HepG2 (cell line): ENCODE results near the gene ISOC2. TPM values are rescaled to one million over a fixed set of nuclear protein-coding genes. Genes with fewer than 3 reads are reported as not detected.

ENCODE experiments used
- FOXK1 ChIP-seq: sonication (generic); formaldehyde crosslinking; IDR thresholded peaks from 2 replicates; pipeline ENCODE4 v1.4.0; 2020; ENCODE audit warnings: low read depth, missing genetic modification reagents, borderline replicate concordance
- GATAD1 ChIP-seq: IDR thresholded peaks from 2 replicates; pipeline ENCODE4 v1.6.1; 2016; ENCODE audit warnings: missing genetic modification reagents, missing compliant biosample characterization
- LCORL ChIP-seq, 2 experiments: fragments of 450-650 bp in 1 of 2; sonication (generic) in 1 of 2; formaldehyde crosslinking in 1 of 2; IDR thresholded peaks; 2 replicates each; pipeline versions ENCODE4 v1.5.0 to v1.6.1; 2017 to 2020; ENCODE audit warnings: antibody characterized with exemption in 1 of 2, missing genetic modification reagents in 1 of 2
- RBM39 ChIP-seq: fragments of 200-400 bp; formaldehyde crosslinking; IDR thresholded peaks from one replicate; pipeline ENCODE4 v1.6.1; 2018; ENCODE audit warnings: antibody characterized with exemption, mild to moderate bottlenecking, low read depth, low read length; ENCODE audit not compliant: poor library complexity, severe bottlenecking
- ZNF513 ChIP-seq: sonication (generic); formaldehyde crosslinking; conservative IDR thresholded peaks from 2 replicates; pipeline ENCODE4 v1.5.0; 2020; ENCODE audit warnings: missing genetic modification reagents
- polyA plus RNA-seq, 8 experiments: library from polyadenylated mRNA; depleted of rRNA in 3 of 8; stranded (reverse) in 7 of 8; unstranded in 1 of 8; fragments of >200 nt; fragmentation: Illumina TruSeq in 4 of 8; extraction: Trizol in 4 of 8; gene quantifications; 2 replicates each; pipeline versions ENCODE4 v1.2.1 to v1.2.3, GENCODE V29; 2011 to 2016; ENCODE audit warnings: low read depth in 4 of 8, missing spikeins in 1 of 8, mixed read lengths in 1 of 8; ENCODE audit not compliant: insufficient read depth in 1 of 8
- total RNA-seq, 5 experiments: library from RNA; depleted of rRNA; stranded (reverse); fragments of >200 nt; fragmentation: Illumina TruSeq; extraction: Trizol; gene quantifications; 2 replicates each; pipeline ENCODE4 v1.2.3, GENCODE V29; 2016; ENCODE audit warnings: low read depth in 1 of 5
- TF ChIP-seq, protein P1 (sequence below): IDR thresholded peaks from 2 replicates; pipeline ENCODE4 v1.4.0; 2020; ENCODE audit warnings: mild to moderate bottlenecking, missing genetic modification reagents
- TF ChIP-seq, protein P2 (sequence below): sonication (generic); formaldehyde crosslinking; IDR thresholded peaks from 2 replicates; pipeline ENCODE4 v1.4.0; 2020; ENCODE audit warnings: missing genetic modification reagents, borderline replicate concordance
- TF ChIP-seq, protein P3 (sequence below): sonication (generic); formaldehyde crosslinking; IDR thresholded peaks from 2 replicates; pipeline ENCODE4 v1.5.0; 2020; ENCODE audit warnings: mild to moderate bottlenecking, missing genetic modification reagents, borderline replicate concordance

ISOC2 gene
- total and polyA plus RNA-seq, 2 of the 13 experiments (the other 11 are each of a cell fraction or from before 2014, with no cell fraction given): 76.8 to 105 TPM

DNA sequence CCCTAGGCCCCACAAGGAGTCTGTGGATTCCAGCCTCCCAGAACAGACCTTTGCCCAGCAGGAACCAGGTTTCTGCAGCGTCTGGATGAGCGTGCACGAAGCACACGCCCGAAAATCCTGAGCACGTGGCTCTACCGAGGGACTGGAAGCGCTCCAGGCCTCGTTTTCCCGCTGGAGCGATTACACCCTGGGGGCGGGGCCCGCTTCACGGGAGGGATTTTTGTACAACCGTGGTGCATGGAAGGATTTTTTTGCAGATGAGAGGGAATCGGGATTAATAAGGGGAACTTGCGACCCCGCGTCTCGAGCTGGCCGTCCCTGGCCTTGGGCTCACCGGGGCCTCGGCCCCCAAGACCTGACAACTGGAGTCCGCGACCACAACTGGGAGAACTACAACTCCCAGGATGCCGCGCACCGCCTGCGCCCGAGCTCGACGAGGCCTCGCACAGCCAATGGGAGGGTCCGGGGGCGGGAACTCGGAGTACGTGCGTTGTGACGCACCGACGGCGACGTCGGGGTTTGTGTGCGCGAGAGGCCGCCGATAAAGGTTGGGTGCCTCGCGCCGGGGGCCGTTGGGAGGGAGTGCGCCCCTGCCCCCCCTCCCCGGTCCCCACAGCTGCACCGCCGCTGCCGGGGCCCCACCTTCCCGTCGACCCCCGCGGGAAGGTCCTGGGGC lies 14.8 kb upstream of the ISOC2 start, which contains the start of gene ZNF628 (continued):
- TF ChIP-seq, protein P1, sequence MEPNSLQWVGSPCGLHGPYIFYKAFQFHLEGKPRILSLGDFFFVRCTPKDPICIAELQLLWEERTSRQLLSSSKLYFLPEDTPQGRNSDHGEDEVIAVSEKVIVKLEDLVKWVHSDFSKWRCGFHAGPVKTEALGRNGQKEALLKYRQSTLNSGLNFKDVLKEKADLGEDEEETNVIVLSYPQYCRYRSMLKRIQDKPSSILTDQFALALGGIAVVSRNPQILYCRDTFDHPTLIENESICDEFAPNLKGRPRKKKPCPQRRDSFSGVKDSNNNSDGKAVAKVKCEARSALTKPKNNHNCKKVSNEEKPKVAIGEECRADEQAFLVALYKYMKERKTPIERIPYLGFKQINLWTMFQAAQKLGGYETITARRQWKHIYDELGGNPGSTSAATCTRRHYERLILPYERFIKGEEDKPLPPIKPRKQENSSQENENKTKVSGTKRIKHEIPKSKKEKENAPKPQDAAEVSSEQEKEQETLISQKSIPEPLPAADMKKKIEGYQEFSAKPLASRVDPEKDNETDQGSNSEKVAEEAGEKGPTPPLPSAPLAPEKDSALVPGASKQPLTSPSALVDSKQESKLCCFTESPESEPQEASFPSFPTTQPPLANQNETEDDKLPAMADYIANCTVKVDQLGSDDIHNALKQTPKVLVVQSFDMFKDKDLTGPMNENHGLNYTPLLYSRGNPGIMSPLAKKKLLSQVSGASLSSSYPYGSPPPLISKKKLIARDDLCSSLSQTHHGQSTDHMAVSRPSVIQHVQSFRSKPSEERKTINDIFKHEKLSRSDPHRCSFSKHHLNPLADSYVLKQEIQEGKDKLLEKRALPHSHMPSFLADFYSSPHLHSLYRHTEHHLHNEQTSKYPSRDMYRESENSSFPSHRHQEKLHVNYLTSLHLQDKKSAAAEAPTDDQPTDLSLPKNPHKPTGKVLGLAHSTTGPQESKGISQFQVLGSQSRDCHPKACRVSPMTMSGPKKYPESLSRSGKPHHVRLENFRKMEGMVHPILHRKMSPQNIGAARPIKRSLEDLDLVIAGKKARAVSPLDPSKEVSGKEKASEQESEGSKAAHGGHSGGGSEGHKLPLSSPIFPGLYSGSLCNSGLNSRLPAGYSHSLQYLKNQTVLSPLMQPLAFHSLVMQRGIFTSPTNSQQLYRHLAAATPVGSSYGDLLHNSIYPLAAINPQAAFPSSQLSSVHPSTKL (CRISPR knock-in tag): no peak
- no peak for TF ChIP-seq ZNF513
- TF ChIP-seq, protein P2, sequence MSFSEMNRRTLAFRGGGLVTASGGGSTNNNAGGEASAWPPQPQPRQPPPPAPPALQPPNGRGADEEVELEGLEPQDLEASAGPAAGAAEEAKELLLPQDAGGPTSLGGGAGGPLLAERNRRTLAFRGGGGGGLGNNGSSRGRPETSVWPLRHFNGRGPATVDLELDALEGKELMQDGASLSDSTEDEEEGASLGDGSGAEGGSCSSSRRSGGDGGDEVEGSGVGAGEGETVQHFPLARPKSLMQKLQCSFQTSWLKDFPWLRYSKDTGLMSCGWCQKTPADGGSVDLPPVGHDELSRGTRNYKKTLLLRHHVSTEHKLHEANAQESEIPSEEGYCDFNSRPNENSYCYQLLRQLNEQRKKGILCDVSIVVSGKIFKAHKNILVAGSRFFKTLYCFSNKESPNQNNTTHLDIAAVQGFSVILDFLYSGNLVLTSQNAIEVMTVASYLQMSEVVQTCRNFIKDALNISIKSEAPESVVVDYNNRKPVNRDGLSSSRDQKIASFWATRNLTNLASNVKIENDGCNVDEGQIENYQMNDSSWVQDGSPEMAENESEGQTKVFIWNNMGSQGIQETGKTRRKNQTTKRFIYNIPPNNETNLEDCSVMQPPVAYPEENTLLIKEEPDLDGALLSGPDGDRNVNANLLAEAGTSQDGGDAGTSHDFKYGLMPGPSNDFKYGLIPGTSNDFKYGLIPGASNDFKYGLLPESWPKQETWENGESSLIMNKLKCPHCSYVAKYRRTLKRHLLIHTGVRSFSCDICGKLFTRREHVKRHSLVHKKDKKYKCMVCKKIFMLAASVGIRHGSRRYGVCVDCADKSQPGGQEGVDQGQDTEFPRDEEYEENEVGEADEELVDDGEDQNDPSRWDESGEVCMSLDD (CRISPR knock-in tag): peak; percentile 78
- peak; percentile 81 for TF ChIP-seq GATAD1 (CRISPR knock-in tag)
- TF ChIP-seq, protein P3, sequence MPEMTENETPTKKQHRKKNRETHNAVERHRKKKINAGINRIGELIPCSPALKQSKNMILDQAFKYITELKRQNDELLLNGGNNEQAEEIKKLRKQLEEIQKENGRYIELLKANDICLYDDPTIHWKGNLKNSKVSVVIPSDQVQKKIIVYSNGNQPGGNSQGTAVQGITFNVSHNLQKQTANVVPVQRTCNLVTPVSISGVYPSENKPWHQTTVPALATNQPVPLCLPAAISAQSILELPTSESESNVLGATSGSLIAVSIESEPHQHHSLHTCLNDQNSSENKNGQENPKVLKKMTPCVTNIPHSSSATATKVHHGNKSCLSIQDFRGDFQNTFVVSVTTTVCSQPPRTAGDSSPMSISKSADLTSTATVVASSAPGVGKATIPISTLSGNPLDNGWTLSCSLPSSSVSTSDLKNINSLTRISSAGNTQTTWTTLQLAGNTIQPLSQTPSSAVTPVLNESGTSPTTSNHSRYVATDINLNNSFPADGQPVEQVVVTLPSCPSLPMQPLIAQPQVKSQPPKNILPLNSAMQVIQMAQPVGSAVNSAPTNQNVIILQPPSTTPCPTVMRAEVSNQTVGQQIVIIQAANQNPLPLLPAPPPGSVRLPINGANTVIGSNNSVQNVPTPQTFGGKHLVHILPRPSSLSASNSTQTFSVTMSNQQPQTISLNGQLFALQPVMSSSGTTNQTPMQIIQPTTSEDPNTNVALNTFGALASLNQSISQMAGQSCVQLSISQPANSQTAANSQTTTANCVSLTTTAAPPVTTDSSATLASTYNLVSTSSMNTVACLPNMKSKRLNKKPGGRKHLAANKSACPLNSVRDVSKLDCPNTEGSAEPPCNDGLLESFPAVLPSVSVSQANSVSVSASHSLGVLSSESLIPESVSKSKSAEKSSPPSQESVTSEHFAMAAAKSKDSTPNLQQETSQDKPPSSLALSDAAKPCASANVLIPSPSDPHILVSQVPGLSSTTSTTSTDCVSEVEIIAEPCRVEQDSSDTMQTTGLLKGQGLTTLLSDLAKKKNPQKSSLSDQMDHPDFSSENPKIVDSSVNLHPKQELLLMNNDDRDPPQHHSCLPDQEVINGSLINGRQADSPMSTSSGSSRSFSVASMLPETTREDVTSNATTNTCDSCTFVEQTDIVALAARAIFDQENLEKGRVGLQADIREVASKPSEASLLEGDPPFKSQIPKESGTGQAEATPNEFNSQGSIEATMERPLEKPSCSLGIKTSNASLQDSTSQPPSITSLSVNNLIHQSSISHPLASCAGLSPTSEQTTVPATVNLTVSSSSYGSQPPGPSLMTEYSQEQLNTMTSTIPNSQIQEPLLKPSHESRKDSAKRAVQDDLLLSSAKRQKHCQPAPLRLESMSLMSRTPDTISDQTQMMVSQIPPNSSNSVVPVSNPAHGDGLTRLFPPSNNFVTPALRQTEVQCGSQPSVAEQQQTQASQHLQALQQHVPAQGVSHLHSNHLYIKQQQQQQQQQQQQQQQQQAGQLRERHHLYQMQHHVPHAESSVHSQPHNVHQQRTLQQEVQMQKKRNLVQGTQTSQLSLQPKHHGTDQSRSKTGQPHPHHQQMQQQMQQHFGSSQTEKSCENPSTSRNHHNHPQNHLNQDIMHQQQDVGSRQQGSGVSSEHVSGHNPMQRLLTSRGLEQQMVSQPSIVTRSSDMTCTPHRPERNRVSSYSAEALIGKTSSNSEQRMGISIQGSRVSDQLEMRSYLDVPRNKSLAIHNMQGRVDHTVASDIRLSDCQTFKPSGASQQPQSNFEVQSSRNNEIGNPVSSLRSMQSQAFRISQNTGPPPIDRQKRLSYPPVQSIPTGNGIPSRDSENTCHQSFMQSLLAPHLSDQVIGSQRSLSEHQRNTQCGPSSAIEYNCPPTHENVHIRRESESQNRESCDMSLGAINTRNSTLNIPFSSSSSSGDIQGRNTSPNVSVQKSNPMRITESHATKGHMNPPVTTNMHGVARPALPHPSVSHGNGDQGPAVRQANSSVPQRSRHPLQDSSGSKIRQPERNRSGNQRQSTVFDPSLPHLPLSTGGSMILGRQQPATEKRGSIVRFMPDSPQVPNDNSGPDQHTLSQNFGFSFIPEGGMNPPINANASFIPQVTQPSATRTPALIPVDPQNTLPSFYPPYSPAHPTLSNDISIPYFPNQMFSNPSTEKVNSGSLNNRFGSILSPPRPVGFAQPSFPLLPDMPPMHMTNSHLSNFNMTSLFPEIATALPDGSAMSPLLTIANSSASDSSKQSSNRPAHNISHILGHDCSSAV (CRISPR knock-in tag): no peak; the same call in 1 of the 2 replicates
- TF ChIP-seq RBM39: peak; percentile 75
- peak; percentile 74; the same call in 1 of the 2 replicates for TF ChIP-seq FOXK1 (CRISPR knock-in tag)
- TF ChIP-seq LCORL (IDR thresholded peaks at IDR 0.05): no peak
- TF ChIP-seq LCORL (CRISPR knock-in tag; IDR thresholded peaks at IDR 0.05): peak; percentile 82
